ENCODE results near the gene NLRP2B.

GRCh38 chrX:57647020-57647419 lies 33.0 kb downstream of the NLRP2B start:
- no peak for TF ChIP-seq POLR2AphosphoS5 (IDR thresholded peaks at IDR 0.05; ENCODE audit: low read depth, low read length)
- TF ChIP-seq POLR2A (IDR thresholded peaks at IDR 0.05; ENCODE audit: low read depth, low read length): no peak
- no peak for TF ChIP-seq TAF1 (IDR thresholded peaks at IDR 0.05; ENCODE audit: low read depth, low read length)
